ENCODE data around the gene UPF1.
"Not testable (repeated sequence)": the region's sequence is repeated elsewhere in the genome, so short reads cannot be mapped to it uniquely, and the experiment has no call there.

Gene UPF1

DNA sequence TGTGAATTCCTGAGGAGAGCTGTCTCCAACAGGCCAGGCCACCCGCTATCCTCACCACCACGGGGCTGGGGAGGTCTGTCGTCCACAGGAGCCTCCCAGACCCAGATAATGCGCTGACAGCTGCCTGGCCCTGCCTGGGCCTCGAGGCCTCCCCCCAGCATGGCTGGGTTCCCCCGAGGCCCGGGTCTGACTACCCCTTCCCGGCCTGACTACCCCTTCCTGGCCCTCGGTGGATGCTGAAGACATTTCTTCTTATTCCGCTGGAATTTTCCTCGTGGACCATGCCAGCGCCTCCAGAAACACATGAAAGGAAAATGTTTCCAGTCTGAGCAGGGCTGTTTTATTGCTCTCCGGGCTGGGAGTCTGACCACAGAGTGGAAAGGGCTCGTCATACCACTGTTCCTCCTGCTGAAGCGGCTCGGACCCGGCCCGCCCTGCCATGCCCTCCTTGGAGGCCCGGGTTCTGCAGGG, 23.9 kb upstream of the UPF1 start:
- no peak for TF ChIP-seq CTCF (IDR thresholded peaks at IDR 0.05; ENCODE audit: control insufficient read depth, extremely low read depth, insufficient read depth)
- DNase-seq (ENCODE audit: low read depth) = no peak

GRCh38 chr19:18809149-18809868, 22.4 kb upstream of the UPF1 start:
- no peak for TF ChIP-seq CTCF (IDR thresholded peaks at IDR 0.05; ENCODE audit: control insufficient read depth, extremely low read depth, insufficient read depth)
- no peak overlapping the region for H3K4me3 ChIP-seq (ENCODE audit: low read depth, low read length)
- DNase-seq (ENCODE audit: low read depth) = no peak

More for the DNA sequence above, 23.9 kb upstream of the UPF1 start:
- H3K4me3 ChIP-seq (ENCODE audit: low read depth, low read length) = no peak overlapping the region

DNA sequence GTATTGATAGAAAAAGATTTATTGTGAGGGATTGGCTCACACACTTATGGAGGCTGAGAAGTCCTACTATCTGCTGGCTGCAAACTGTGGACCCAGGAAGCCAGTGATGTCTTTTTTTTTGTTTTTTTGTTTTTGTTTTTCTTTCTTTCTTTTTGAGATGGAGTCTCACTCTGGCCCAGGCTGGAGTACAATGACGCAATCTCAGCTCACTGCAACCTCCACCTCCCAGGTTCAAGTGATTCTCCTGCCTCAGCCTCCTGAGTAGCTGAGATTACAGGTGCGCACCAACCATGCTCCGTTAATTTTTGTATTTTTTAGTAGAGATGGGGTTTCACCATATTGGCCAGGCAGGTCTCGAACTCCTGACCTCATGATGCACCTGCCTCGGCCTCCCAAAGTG, 20.1 kb upstream of the UPF1 start:
- H3K4me3 ChIP-seq (ENCODE audit: low read depth, low read length) = not testable (repeated sequence)

GRCh38 chr19:18814063-18814462, 17.7 kb upstream of the UPF1 start:
- no peak for TF ChIP-seq CTCF (IDR thresholded peaks at IDR 0.05; ENCODE audit: control insufficient read depth, extremely low read depth, insufficient read depth)
- DNase-seq (ENCODE audit: low read depth) = no peak
- no peak overlapping the region for H3K4me3 ChIP-seq (ENCODE audit: low read depth, low read length)

More for the DNA sequence above, 20.1 kb upstream of the UPF1 start:
- not testable (repeated sequence) for DNase-seq (ENCODE audit: low read depth)

DNA sequence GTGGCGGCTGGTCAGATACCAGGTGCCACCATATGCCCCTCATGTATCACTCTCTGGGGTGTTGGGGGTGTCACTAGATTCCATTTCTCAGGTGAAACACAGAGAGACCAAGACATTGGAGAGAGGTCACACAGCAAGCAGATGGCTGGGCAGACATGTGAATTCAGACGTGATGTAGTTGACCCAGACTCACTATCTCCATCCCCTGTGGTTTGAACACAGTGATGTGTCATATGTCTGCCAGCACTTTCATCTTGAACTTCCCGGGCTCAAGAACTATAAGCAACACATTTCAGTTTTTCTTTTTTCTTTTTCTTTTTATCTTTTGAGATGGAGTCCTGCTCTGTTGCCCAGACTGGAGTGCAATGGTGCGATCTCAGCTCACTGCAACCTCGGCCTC, 16.1 kb upstream of the UPF1 start:
- no peak for TF ChIP-seq CTCF (IDR thresholded peaks at IDR 0.05; ENCODE audit: control insufficient read depth, extremely low read depth, insufficient read depth)
- H3K4me3 ChIP-seq (ENCODE audit: low read depth, low read length) = no peak overlapping the region
- no peak for DNase-seq (ENCODE audit: low read depth)

GRCh38 chr19:18816645-18817044, 15.1 kb upstream of the UPF1 start:
- DNase-seq (ENCODE audit: low read depth); H3K4me3 ChIP-seq (ENCODE audit: low read depth, low read length): not testable (repeated sequence)

DNA sequence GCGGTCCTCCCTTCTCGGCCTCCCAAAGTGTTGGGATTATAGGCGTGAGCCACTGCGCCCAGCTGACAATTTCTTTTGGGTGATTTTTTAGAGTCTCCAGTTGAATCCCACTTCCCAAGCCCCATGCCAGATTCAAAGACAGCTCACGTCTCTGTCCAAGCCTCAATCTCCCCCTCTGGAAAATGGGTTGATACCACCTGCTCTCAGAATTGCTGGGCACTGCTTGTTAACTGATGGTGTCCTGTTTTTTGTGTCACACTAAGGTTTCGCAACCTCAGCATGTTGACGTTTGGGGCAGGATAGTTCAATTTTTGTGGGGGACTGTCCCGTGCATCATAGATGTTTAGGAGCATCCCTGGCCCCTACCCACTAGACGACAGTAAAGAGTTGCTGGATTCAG, 14.2 kb upstream of the UPF1 start:
- no peak overlapping the region for H3K4me3 ChIP-seq (ENCODE audit: low read depth, low read length)
- DNase-seq (ENCODE audit: low read depth) = no peak
- TF ChIP-seq CTCF (IDR thresholded peaks at IDR 0.05; ENCODE audit: control insufficient read depth, extremely low read depth, insufficient read depth) = no peak

GRCh38 chr19:18828786-18829185, 3.0 kb upstream of the UPF1 start:
- DNase-seq (ENCODE audit: low read depth) = no peak
- no peak overlapping the region for H3K4me3 ChIP-seq (ENCODE audit: low read depth, low read length)
- no peak for TF ChIP-seq CTCF (IDR thresholded peaks at IDR 0.05; ENCODE audit: control insufficient read depth, extremely low read depth, insufficient read depth)

Data from LNCaP clone FGC (cell line).